ENCODE data around the gene LATS2. TPM values are rescaled to one million over a fixed set of nuclear protein-coding genes. Genes with fewer than 3 reads are reported as not detected.

The LATS2 gene
- total RNA-seq, 2 experiments from 2014 or later, result 0.99 to 1.0 TPM

- Mint-ChIP-seq H3K27ac (no peak overlapping the region), H3K9me3 (no peaks in the 10 kb centered on the region), H3K27me3 (no peaks in the 10 kb centered on the region), H3K4me1 (peaks cover 13% of the 10 kb centered on the region), H3K36me3 (no peaks in the 10 kb centered on the region), H3K4me3 (no peak overlapping the region)
- no peak for DNase-seq
Observed at GRCh38 chr13:21079221-21079620, 17.8 kb upstream of the LATS2 start.

DNA sequence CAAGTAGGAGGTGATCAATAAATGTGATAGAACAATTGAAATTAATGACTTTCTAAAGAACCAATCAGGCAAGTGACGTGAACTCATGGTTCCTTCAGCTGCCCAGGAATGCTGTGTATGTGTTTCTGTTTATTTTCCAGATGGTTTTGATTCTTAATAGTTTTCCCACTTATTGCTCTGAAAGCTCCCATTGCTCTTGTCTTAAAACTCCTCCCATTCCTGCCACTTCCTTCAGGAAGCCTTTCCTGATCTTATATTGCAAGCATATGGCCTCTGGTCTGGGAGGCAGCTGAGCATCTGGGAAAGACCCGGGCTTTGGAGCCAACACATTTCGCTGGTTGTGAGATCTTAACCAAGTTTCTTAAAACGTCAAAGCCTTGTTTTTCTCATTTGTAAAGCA lies 17.1 kb upstream of the LATS2 start:
- H3K36me3 Mint-ChIP-seq, result no peaks in the 10 kb centered on the region
- H3K27me3 Mint-ChIP-seq, result no peaks in the 10 kb centered on the region
- H3K9me3 Mint-ChIP-seq, result no peaks in the 10 kb centered on the region
- no peak for DNase-seq
- no peak overlapping the region for H3K4me3 Mint-ChIP-seq
- peaks cover 14% of the 10 kb centered on the region for H3K4me1 Mint-ChIP-seq
- H3K27ac Mint-ChIP-seq, result no peak overlapping the region

GRCh38 chr13:21077788-21078353 lies 16.5 kb upstream of the LATS2 start:
- no peak overlapping the region for H3K27ac Mint-ChIP-seq
- H3K4me3 Mint-ChIP-seq, result no peak overlapping the region
- H3K4me1 Mint-ChIP-seq, result peaks cover 14% of the 10 kb centered on the region
- DNase-seq, result no peak
- no peaks in the 10 kb centered on the region for H3K9me3 Mint-ChIP-seq
- no peaks in the 10 kb centered on the region for H3K36me3 Mint-ChIP-seq
- H3K27me3 Mint-ChIP-seq, result no peaks in the 10 kb centered on the region

GRCh38 chr13:21077076-21077787 lies 15.8 kb upstream of the LATS2 start:
- H3K27ac Mint-ChIP-seq, result peak overlapping the region; percentile 54
- DNase-seq, result no peak
- no peaks in the 10 kb centered on the region for H3K36me3 Mint-ChIP-seq

GRCh38 chr13:21076253-21076652 lies 14.9 kb upstream of the LATS2 start:
- peaks cover 19% of the 10 kb centered on the region for H3K4me1 Mint-ChIP-seq
- H3K27me3 Mint-ChIP-seq, result no peaks in the 10 kb centered on the region
- DNase-seq, result peak; percentile 4
- no peaks in the 10 kb centered on the region for H3K36me3 Mint-ChIP-seq
- H3K27ac Mint-ChIP-seq, result no peak overlapping the region
- peak overlapping the region; percentile 29 for H3K4me3 Mint-ChIP-seq
- H3K9me3 Mint-ChIP-seq, result no peaks in the 10 kb centered on the region

More at GRCh38 chr13:21077076-21077787, 15.8 kb upstream of the LATS2 start:
- H3K27me3 Mint-ChIP-seq, result no peaks in the 10 kb centered on the region
- H3K4me3 Mint-ChIP-seq, result peak overlapping the region; percentile 34
- peaks cover 14% of the 10 kb centered on the region for H3K4me1 Mint-ChIP-seq
- H3K9me3 Mint-ChIP-seq, result no peaks in the 10 kb centered on the region

- H3K27ac Mint-ChIP-seq, result peak overlapping the region; percentile 51
Observed at GRCh38 chr13:21075379-21076249, 14.2 kb upstream of the LATS2 start.

GRCh38 chr13:21075011-21075378 lies 13.6 kb upstream of the LATS2 start:
- peak overlapping the region; percentile 51 for H3K27ac Mint-ChIP-seq
- H3K36me3 Mint-ChIP-seq, result no peaks in the 10 kb centered on the region
- no peaks in the 10 kb centered on the region for H3K27me3 Mint-ChIP-seq
- peaks cover 19% of the 10 kb centered on the region for H3K4me1 Mint-ChIP-seq
- H3K4me3 Mint-ChIP-seq, result peak overlapping the region; percentile 65
- peak; percentile 41 for DNase-seq
- no peaks in the 10 kb centered on the region for H3K9me3 Mint-ChIP-seq

More at GRCh38 chr13:21075379-21076249, 14.2 kb upstream of the LATS2 start:
- Mint-ChIP-seq H3K4me1 (peaks cover 19% of the 10 kb centered on the region), H3K4me3 (peak overlapping the region; percentile 65), H3K9me3 (no peaks in the 10 kb centered on the region), H3K36me3 (no peaks in the 10 kb centered on the region), H3K27me3 (no peaks in the 10 kb centered on the region)
- peak; percentile 29 for DNase-seq

GRCh38 chr13:21074546-21074945 lies 13.2 kb upstream of the LATS2 start:
- no peak for DNase-seq
- Mint-ChIP-seq H3K4me3 (peak overlapping the region; percentile 65), H3K27me3 (no peaks in the 10 kb centered on the region), H3K4me1 (peaks cover 19% of the 10 kb centered on the region), H3K9me3 (no peaks in the 10 kb centered on the region), H3K27ac (peak overlapping the region; percentile 51), H3K36me3 (no peaks in the 10 kb centered on the region)

GRCh38 chr13:21071924-21072323 lies 10.5 kb upstream of the LATS2 start:
- Mint-ChIP-seq H3K36me3 (no peaks in the 10 kb centered on the region), H3K27me3 (no peaks in the 10 kb centered on the region), H3K27ac (no peak overlapping the region)

DNA sequence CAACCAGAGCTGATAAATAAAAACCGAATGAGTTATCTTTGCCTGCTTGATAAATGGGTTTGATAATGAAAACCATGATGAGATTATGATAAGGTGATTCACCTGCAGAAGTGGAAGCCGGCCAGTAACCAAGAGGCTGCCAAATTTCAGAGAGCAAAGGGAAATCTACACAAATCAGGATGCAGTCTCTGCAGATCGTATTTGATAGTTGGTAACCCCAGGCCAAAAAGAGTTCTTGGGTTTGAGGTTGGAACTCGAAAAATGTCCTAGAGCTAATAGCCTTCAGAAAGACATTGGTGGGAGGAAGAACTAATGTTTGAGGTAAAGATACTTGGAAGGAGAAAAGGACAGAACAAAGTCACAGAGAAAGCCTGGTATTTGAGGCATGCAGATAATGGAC lies 9.6 kb upstream of the LATS2 start:
- H3K27ac Mint-ChIP-seq, result no peak overlapping the region
- no peaks in the 10 kb centered on the region for H3K9me3 Mint-ChIP-seq
- H3K4me1 Mint-ChIP-seq, result peaks cover 19% of the 10 kb centered on the region
- no peak for DNase-seq
- H3K4me3 Mint-ChIP-seq, result no peak overlapping the region
- H3K36me3 Mint-ChIP-seq, result no peaks in the 10 kb centered on the region
- H3K27me3 Mint-ChIP-seq, result no peaks in the 10 kb centered on the region

More at GRCh38 chr13:21071924-21072323, 10.5 kb upstream of the LATS2 start:
- peaks cover 19% of the 10 kb centered on the region for H3K4me1 Mint-ChIP-seq
- no peak overlapping the region for H3K4me3 Mint-ChIP-seq
- no peak for DNase-seq
- H3K9me3 Mint-ChIP-seq, result no peaks in the 10 kb centered on the region

DNA sequence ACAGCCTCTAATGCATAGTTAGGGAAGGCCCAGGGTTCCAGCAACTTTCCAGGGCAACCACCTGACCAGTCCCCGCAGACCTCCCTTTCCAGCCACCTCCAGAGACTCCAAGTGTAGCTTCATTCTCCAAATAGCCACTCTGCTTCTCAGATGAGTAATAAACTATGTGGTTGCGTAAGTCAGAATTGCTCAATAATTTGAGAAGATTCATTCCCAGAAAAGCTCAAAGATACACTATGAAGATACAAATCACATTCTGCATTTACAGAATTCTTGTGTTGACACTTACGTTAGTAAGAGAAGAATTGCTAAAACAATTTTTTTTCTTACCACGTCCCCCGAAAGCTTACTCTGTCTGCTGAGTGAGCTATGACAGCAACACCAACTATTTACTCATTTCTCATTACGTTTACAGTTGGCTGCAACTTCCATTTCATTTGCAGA lies 8.2 kb upstream of the LATS2 start:
- no peak for DNase-seq
- H3K27me3 Mint-ChIP-seq, result no peaks in the 10 kb centered on the region
- no peaks in the 10 kb centered on the region for H3K36me3 Mint-ChIP-seq
- peaks cover 10% of the 10 kb centered on the region for H3K4me1 Mint-ChIP-seq
- no peaks in the 10 kb centered on the region for H3K9me3 Mint-ChIP-seq
- no peak overlapping the region for H3K27ac Mint-ChIP-seq
- H3K4me3 Mint-ChIP-seq, result no peak overlapping the region

DNA sequence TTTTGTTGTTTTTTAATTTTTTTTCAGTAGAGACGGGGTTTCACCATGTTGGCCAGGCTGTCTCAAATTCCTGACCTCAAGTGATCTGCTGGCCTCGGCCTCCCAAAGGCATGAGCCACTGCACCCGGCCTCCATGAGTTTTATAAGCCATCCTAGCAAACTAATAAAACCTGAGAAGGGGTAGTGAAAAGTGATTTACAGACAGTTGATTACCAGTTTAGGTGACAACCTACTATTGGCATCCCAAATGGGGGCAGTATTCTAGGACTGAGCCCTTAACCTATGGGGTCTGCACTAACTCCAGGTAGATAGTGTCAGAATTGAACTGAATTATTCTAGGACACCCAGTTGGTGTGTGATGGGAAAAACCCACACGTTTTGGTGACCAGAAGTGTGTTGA lies 6.5 kb upstream of the LATS2 start:
- no peak overlapping the region for H3K4me3 Mint-ChIP-seq

GRCh38 chr13:21066946-21067345 lies 5.6 kb upstream of the LATS2 start:
- H3K4me3 Mint-ChIP-seq, result no peak overlapping the region
- no peak overlapping the region for H3K27ac Mint-ChIP-seq
- H3K36me3 Mint-ChIP-seq, result no peaks in the 10 kb centered on the region
- no peaks in the 10 kb centered on the region for H3K9me3 Mint-ChIP-seq
- peaks cover 15% of the 10 kb centered on the region for H3K27me3 Mint-ChIP-seq
- H3K4me1 Mint-ChIP-seq, result peaks cover 3% of the 10 kb centered on the region
- no peak for DNase-seq

More for the DNA sequence above, 6.5 kb upstream of the LATS2 start:
- no peak for DNase-seq
- no peak overlapping the region for H3K27ac Mint-ChIP-seq
- no peaks in the 10 kb centered on the region for H3K36me3 Mint-ChIP-seq
- H3K4me1 Mint-ChIP-seq, result peaks cover 5% of the 10 kb centered on the region
- H3K9me3 Mint-ChIP-seq, result no peaks in the 10 kb centered on the region
- peaks cover 7% of the 10 kb centered on the region for H3K27me3 Mint-ChIP-seq

DNA sequence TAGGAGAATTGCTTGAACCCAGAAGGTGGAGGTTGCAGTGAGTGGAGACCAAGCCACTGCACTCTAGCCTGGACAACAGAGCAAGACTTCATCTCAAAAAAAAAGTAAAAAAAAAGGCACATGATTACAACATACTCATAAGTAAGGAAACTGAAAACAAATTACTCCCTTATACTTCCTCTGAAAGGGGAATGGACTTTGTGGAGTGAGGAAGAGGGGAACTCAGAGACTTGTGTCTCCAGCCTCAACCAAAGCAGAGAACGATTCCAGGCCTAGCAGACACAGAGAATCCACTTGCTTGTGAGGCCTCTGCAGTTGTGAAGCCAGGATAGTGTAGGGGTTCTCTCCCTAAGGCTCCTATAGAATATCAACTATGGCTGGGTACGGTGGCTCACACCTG lies 4.3 kb upstream of the LATS2 start:
- H3K4me1 Mint-ChIP-seq, result peaks cover 2% of the 10 kb centered on the region
- H3K27ac Mint-ChIP-seq, result no peak overlapping the region
- H3K4me3 Mint-ChIP-seq, result no peak overlapping the region
- H3K36me3 Mint-ChIP-seq, result no peaks in the 10 kb centered on the region
- DNase-seq, result no peak
- peaks cover 21% of the 10 kb centered on the region for H3K27me3 Mint-ChIP-seq
- H3K9me3 Mint-ChIP-seq, result no peaks in the 10 kb centered on the region

DNA sequence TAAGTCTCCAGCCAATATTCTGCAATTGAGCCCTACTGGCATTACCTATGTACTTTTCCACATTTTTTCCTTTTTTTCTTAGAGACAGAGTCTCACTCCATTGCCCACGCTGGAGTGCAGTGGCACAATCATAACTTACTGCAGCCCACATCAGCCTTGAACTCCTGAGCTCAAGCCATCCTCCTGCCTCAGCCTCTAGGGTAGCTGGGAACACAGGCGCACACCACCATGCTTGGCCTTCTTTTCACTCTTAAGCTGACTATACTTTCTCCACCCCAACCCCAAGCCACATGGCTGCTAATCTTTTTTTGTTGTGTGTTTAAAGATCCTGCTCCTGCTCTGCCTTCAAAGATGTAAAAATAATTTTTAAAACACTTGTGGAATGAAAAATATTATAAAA lies 1.6 kb upstream of the LATS2 start:
- no peak overlapping the region for H3K4me3 Mint-ChIP-seq
- H3K9me3 Mint-ChIP-seq, result no peaks in the 10 kb centered on the region
- H3K36me3 Mint-ChIP-seq, result no peaks in the 10 kb centered on the region
- H3K27me3 Mint-ChIP-seq, result peaks cover 39% of the 10 kb centered on the region
- DNase-seq, result no peak
- H3K27ac Mint-ChIP-seq, result no peak overlapping the region
- H3K4me1 Mint-ChIP-seq, result peaks cover 2% of the 10 kb centered on the region

All from activated naive CD8-positive, alpha-beta T cell treated with anti-CD3 and anti-CD28 coated beads for 36 hours (primary cell).